ENCODE data around the gene CLEC16A.
"Not testable (repeated sequence)": the region's sequence is repeated elsewhere in the genome, so short reads cannot be mapped to it uniquely, and the experiment has no call there.

- not testable (repeated sequence) for TF ChIP-seq POLR2A (IDR thresholded peaks at IDR 0.05); CTCF (IDR thresholded peaks at IDR 0.05); POLR2AphosphoS5 (IDR thresholded peaks at IDR 0.05); EP300 (IDR thresholded peaks at IDR 0.05; ENCODE audit: low read depth)
These were observed 22.2 kb downstream of the CLEC16A start for GRCh38 chr16:10966559-10966958.

All from transverse colon (tissue), 4 donors.